Right cardiac atrium (tissue), 5 donors: ENCODE data around the gene HIBADH. TPM values are rescaled to one million over a fixed set of nuclear protein-coding genes. Genes with fewer than 3 reads are reported as not detected.
A peak's percentile ranks its signal among the peaks of the same experiment; 100 is the strongest.
"Not testable (repeated sequence)": the region's sequence is repeated elsewhere in the genome, so short reads cannot be mapped to it uniquely, and the experiment has no call there.

Experiments
- ATAC-seq, 2 donors: fragments of 200-7000 bp; cut with Tn5 transposase; one replicate each; pipeline versions ENCODE4 v1.8.0 to v1.9.1; 2020; ENCODE audit warnings: moderate library complexity in 2 of 2, mild to moderate bottlenecking in 1 of 2
- DNase-seq, 3 donors: peaks; one replicate each; pipeline ENCODE4 v3.0.0-alpha.2; 2020
- H3K27ac ChIP-seq: one replicate; pipeline ENCODE4 v1.5.1; 2013; ENCODE audit warnings: mild to moderate bottlenecking, low read length, control low read depth, moderate library complexity
- H3K27me3 ChIP-seq: one replicate; pipeline ENCODE4 v1.6.1; 2013; ENCODE audit not compliant: control insufficient read depth, insufficient read depth
- H3K4me1 ChIP-seq: one replicate; pipeline ENCODE4 v1.6.1; 2013; ENCODE audit warnings: low read length; ENCODE audit not compliant: control insufficient read depth, insufficient read depth
- H3K4me3 ChIP-seq: one replicate; pipeline ENCODE4 v1.5.1; 2013; ENCODE audit warnings: low read length, control low read depth
- H3K9me3 ChIP-seq: one replicate; pipeline ENCODE4 v1.6.1; 2013; ENCODE audit warnings: low read length; ENCODE audit not compliant: control insufficient read depth
- WGBS: extraction: QIAGEN DNeasy Blood & Tissue Kit; methylation state at CpG from one replicate; pipeline ENCODE4 v1.1.7; 2013; 5-methylcytosine and 5-hydroxymethylcytosine counted together
- intact Hi-C, 4 donors: fragments of 100-400 bp; cut with DNase I; formaldehyde crosslinking; loops; one replicate each; pipeline versions ENCODE4 v1.11.0 to v1.14.0; 2022 to 2023
- polyA plus RNA-seq: library from polyadenylated mRNA; stranded (reverse); fragments of 200-250 nt; gene quantifications from one replicate; pipeline ENCODE4 v1.2.3, GENCODE V29; 2013
- total RNA-seq, 4 donors: library from RNA; stranded (reverse); fragmentation: NEBNext Ultra II Directional; extraction: Animal tissue kit (Norgen Biotek cat#: 25700); gene quantifications; one replicate each; pipeline ENCODE4 v1.2.1, GENCODE V29; 2021
- donor health status: healthy with polysubstance abuse.
- donor health status: DM: no; HTN: yes; CAD: no.
- donor health status: DM: no; HTN: no; CAD: no.
- donor health status: DM: no; HTN: yes; CAD: no; lungs with severe emphysema.
- donor health status: DM: yes; HTN: yes; CAD: no.

HIBADH gene
- total and polyA plus RNA-seq, 5 donors: 57.7 to 77.1 (median 72.2) TPM

- ATAC-seq (no peak), DNase-seq (no peak)
- Histone ChIP-seq H3K4me1 (no peaks in the 10 kb centered on the region), H3K27me3 (no peaks in the 10 kb centered on the region), H3K27ac (no peak overlapping the region), H3K9me3 (no peaks in the 10 kb centered on the region), H3K4me3 (no peak overlapping the region)
- WGBS: 94% methylated on average over 6 of the region's 6 CpGs
- intact Hi-C loops: no loop called here
These were observed 10.2 kb downstream of the HIBADH start for GRCh38 chr7:27652518-27652917.

- ATAC-seq (no peak), DNase-seq (no peak)
- intact Hi-C loops: no loop called here
- no peaks in the 10 kb centered on the region for H3K27me3 ChIP-seq
- no peaks in the 10 kb centered on the region for H3K9me3 ChIP-seq
- no peaks in the 10 kb centered on the region for H3K4me1 ChIP-seq
- H3K27ac ChIP-seq: no peak overlapping the region
- no peak overlapping the region for H3K4me3 ChIP-seq
These were observed 11.0 kb downstream of the HIBADH start for GRCh38 chr7:27651702-27652101.

- Histone ChIP-seq H3K27me3 (no peaks in the 10 kb centered on the region), H3K4me3 (no peak overlapping the region), H3K9me3 (no peaks in the 10 kb centered on the region), H3K4me1 (no peaks in the 10 kb centered on the region), H3K27ac (no peak overlapping the region)
- intact Hi-C loops: no loop called here
- WGBS: 97% methylated on average over 4 of the region's 4 CpGs
- ATAC-seq (no peak), DNase-seq (no peak)
These were observed 12.4 kb downstream of the HIBADH start for GRCh38 chr7:27650283-27650682.

GRCh38 chr7:27647489-27647888 lies 15.2 kb downstream of the HIBADH start:
- 97% methylated on average over 1 of the region's 1 CpG for WGBS
- DNase-seq (no peak), ATAC-seq (no peak)
- Histone ChIP-seq H3K27ac (no peak overlapping the region), H3K27me3 (no peaks in the 10 kb centered on the region), H3K9me3 (no peaks in the 10 kb centered on the region), H3K4me1 (no peaks in the 10 kb centered on the region), H3K4me3 (no peak overlapping the region)
- intact Hi-C loops: no loop called here

GRCh38 chr7:27647046-27647445 lies 15.6 kb downstream of the HIBADH start:
- Histone ChIP-seq H3K27ac (no peak overlapping the region), H3K27me3 (no peaks in the 10 kb centered on the region), H3K4me3 (no peak overlapping the region), H3K4me1 (no peaks in the 10 kb centered on the region), H3K9me3 (no peaks in the 10 kb centered on the region)
- no peak for ATAC-seq
- WGBS: 97% methylated on average over 9 of the region's 9 CpGs
- intact Hi-C loops: no loop called here
- no peak for DNase-seq

GRCh38 chr7:27642271-27642670 lies 20.4 kb downstream of the HIBADH start:
- intact Hi-C loops: no loop called here
- H3K27me3 ChIP-seq: no peaks in the 10 kb centered on the region
- H3K4me3 ChIP-seq: no peak overlapping the region
- no peak overlapping the region for H3K27ac ChIP-seq
- H3K9me3 ChIP-seq: no peaks in the 10 kb centered on the region
- peaks cover 2% of the 10 kb centered on the region for H3K4me1 ChIP-seq
- DNase-seq (no peak), ATAC-seq (no peak)
- 95% methylated on average over 2 of the region's 2 CpGs for WGBS

- peaks cover 2% of the 10 kb centered on the region for H3K4me1 ChIP-seq
- H3K4me3 ChIP-seq: peak overlapping the region; percentile 33
- H3K27me3 ChIP-seq: no peaks in the 10 kb centered on the region
- no peaks in the 10 kb centered on the region for H3K9me3 ChIP-seq
- no peak overlapping the region for H3K27ac ChIP-seq
- intact Hi-C loops: no loop called here
- WGBS: 29% methylated on average over 4 of the region's 4 CpGs
- ATAC-seq: peak; percentile 46 to 50
- no peak for DNase-seq
These were observed 21.0 kb downstream of the HIBADH start for GRCh38 chr7:27641581-27642230.

GRCh38 chr7:27640884-27641574 lies 21.7 kb downstream of the HIBADH start:
- intact Hi-C loops: no loop called here
- 20% methylated on average over 5 of the region's 5 CpGs for WGBS
- peaks cover 2% of the 10 kb centered on the region for H3K4me1 ChIP-seq
- ATAC-seq (peak; percentile 78 to 86), DNase-seq (peak in 1 of 3 donors; percentile 24)
- H3K4me3 ChIP-seq: peak overlapping the region; percentile 33
- no peaks in the 10 kb centered on the region for H3K27me3 ChIP-seq
- no peaks in the 10 kb centered on the region for H3K9me3 ChIP-seq
- H3K27ac ChIP-seq: peak overlapping the region; percentile 7

GRCh38 chr7:27639851-27640250 lies 22.8 kb downstream of the HIBADH start:
- no peak for DNase-seq
- H3K27ac ChIP-seq: no peak overlapping the region
- no peak overlapping the region for H3K4me3 ChIP-seq
- 95% methylated on average over 6 of the region's 6 CpGs for WGBS
- ATAC-seq: no peak
- intact Hi-C loops: no loop called here
- H3K9me3 ChIP-seq: no peaks in the 10 kb centered on the region
- H3K4me1 ChIP-seq: peaks cover 2% of the 10 kb centered on the region
- no peaks in the 10 kb centered on the region for H3K27me3 ChIP-seq

- H3K4me1 ChIP-seq, H3K27ac ChIP-seq, DNase-seq, H3K27me3 ChIP-seq, H3K9me3 ChIP-seq, H3K4me3 ChIP-seq, intact Hi-C loops, ATAC-seq: not testable (repeated sequence)
- 96% methylated on average over 1 of the region's 1 CpG for WGBS
These were observed 23.6 kb downstream of the HIBADH start for GRCh38 chr7:27639048-27639447.

GRCh38 chr7:27636326-27637006 lies 26.2 kb downstream of the HIBADH start:
- H3K27me3 ChIP-seq: no peaks in the 10 kb centered on the region
- ATAC-seq (no peak), DNase-seq (no peak)
- H3K27ac ChIP-seq: no peak overlapping the region
- intact Hi-C loops: no loop called here
- H3K4me3 ChIP-seq: no peak overlapping the region
- no peaks in the 10 kb centered on the region for H3K9me3 ChIP-seq
- peaks cover 2% of the 10 kb centered on the region for H3K4me1 ChIP-seq
- 61% methylated on average over 1 of the region's 1 CpG for WGBS
